Stromal cell of bone marrow (primary cell): Measurements from ENCODE around the gene DHRS2.
A peak's percentile ranks its signal among the peaks of the same experiment; 100 is the strongest.

Experiments
- DNase-seq: peaks from one replicate; pipeline ENCODE4 v3.0.0-alpha.2; 2012; ENCODE audit warnings: low read depth

Gene DHRS2

DNA sequence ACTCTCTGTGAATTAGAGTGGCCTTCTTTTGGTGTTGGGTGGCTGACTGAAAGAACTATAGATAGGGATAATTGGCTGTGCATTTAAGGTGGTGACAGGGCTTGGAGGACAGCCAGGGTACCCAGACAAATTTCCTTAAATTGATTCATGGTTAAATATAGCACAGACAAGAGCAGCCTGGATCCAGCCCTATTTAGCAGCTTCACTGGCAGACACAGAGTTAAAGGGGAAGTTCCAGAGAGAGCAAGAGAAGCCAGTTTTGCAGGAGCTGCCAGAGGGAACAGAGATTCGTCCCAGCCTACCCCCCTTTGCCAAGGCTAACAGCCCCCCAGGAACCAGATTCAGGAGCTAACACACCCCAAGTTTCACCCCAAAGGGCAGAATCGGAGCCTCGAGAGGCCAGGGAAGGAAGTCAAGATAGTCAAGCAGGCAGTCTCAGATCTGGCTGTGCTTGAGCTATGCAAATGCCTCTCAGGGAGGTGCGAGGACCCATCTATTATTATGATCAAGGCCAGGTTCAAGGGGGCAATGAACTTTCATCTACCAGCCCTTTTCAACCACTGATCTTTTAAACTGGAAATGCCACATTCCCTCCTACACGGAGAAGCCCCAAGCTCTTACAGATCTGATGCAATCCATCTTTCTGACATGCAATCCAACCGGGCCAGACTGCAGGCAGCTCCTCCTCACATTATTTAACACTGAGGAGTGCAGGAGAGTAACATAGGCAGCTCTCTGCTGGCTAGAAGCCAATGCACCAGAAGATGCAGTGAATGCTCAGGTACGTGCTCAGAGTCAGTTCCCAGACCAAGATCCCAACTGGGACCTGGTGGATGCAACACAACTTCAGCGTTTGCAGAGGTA, 58.2 kb downstream of the DHRS2 start:
- DNase-seq = peak; percentile 18
